Limb (tissue), 2 donors: ENCODE measurements around the gene IP6K3.

ENCODE experiments used
- DNase-seq, 2 donors: peaks; one replicate each; pipeline ENCODE4 v3.0.0-alpha.2; 2016; ENCODE audit errors: extremely low spot score in 2 of 2

IP6K3 gene

DNA sequence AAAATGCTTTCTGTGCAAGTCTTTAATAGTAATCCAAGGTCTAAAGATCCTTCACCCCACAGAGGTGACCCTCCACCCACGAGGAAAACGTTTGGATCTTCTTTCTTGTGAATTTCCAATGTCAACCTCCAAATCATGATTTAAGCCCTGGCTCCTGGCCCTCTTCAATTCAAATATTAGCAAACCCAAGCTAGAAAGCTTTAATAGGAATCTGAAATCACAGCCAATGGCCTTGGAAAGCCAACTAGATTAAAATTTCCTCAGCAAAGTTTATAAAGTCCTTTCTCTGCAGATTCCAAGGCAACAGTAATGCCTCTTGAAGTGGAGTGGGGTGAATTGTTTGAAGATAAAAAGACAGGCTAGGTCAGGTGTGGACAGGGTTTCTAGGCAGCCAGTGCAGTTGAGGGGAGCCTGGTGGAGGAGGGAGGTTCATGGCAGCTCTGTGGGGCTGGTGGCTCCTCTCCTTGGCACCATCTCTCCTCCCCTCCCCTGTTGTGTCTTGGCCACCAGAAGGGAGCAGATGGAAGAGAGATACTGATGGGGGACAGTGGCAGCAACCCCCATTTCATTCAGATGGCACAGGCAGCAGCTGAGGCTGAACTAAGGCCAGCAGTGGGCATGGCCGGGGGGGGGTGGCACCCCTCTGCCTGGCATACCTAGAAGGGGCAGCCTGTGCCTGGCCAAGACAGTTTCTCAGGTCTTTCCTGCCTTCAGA is 23.2 kb downstream of the IP6K3 start:
- DNase-seq: no peak

DNA sequence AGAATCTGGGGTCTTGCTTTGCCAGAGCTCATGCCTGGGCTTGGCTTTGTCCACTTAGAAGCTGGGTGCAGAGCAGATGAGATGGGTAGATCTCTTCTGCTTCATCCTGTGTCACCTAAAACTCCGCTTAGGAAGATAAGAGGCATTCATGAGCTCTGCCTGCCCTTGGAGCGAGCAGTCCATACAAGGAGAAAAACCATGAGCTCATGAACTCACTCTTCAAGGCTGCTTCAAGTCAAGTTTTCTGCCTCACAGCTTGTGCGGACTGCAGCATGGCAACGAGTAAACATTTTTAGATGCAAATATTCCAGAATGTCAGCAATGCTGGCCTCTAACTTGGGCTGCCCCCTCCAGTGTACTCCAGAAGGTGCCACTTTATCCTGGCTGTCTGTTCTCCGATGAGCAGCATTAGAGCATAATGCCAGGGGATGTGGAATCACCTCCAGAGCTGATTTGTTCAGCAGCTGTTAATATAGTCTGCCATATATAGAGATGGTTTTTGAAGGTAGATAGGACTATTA is 24.5 kb downstream of the IP6K3 start:
- DNase-seq: no peak

GRCh38 chr6:33721508-33721907 is 25.2 kb downstream of the IP6K3 start:
- DNase-seq: no peak

DNA sequence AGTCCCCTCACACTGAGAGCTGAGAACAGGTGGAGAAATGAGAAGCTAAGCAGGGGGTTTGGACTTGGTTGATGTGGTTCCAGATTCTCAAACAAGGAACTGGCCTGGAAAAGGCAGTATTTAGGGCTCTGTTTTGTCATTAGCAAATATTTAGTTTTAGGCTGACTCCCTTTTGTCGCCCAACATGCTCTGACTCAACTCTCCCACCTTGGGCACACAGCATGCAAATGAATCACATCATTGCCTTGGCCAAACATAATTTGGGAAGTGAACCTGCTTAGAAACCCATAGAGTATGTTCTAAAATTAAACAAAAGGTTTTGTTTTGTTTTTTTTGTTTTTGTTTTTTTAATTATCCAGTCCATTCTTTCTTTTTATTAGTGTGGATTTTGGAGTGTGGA is 25.7 kb downstream of the IP6K3 start:
- no peak for DNase-seq

DNA sequence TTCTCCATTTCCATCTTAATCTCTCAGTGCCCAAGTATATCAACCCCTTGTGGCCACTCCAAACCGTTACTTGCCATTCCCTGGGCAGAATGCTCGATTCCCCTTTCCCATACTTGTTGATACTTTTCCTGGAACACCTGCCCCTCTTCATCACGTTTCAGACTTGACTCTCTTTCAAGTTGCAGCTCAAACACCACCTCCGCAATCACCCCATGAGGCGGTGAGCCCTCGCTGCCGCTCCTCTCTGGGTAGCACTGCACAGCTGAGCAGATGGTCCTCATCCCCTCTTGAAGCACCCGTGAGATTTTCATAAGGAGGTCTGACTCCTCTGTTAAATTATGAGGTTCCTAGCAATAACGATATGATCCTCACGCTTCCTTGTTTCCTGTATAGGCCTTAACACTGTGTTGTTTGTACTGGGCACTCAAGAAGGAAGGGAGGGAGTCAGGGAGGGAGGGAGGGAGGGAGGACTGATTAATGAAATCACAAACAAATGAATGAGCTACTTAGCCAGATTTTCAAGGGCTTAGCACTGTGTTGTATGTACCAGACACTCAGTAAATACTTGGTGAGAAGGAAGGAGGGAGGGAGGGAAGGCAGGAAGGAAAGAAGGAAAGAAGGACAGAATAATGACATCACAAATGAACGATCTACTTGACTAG is 27.2 kb downstream of the IP6K3 start:
- DNase-seq: no peak

DNA sequence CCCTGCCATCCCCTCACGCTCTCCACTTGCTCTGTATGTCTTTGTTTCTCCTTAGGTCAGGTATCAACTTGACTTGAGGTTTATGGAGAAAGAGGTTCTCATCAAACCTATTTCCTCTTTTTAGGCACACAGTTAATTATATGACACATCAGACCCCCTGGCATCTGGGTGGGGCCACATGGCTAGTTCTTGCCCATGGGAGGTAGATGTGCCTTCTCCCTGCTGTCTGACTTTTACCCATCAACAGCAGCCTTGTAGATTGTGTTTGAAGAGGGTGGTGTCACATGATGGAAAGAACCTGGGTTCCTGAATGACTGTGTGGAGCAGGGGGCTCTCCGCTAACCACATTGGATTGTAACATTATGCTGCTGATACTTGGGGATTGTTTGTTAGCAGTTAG is 28.0 kb downstream of the IP6K3 start:
- no peak for DNase-seq

DNA sequence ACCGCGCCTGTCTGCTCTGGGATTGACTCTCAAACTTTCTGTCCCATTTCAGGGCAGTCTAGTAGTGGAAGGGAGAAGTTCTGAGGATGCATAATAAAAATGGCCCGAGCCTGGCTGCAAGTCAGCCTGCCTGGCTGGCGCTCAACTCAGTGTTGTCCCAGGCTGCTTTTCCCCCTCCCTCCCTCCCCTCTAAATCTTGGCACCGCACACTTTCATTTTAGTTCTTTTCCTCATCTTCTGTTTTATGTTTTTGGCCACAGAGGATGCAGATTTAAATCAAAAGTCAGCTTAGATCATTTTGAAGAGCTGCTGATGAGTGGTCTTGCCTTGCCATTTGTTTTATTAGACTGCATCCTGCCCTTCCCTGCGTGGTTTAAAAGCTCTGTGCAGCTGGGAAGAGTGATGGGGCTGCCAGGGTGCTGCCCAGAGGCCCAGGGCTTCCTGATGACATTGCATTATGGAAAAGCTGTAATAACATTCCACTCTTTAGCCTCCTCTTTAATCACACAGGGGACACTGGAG is 28.7 kb downstream of the IP6K3 start:
- peak; percentile 59 to 62 for DNase-seq

DNA sequence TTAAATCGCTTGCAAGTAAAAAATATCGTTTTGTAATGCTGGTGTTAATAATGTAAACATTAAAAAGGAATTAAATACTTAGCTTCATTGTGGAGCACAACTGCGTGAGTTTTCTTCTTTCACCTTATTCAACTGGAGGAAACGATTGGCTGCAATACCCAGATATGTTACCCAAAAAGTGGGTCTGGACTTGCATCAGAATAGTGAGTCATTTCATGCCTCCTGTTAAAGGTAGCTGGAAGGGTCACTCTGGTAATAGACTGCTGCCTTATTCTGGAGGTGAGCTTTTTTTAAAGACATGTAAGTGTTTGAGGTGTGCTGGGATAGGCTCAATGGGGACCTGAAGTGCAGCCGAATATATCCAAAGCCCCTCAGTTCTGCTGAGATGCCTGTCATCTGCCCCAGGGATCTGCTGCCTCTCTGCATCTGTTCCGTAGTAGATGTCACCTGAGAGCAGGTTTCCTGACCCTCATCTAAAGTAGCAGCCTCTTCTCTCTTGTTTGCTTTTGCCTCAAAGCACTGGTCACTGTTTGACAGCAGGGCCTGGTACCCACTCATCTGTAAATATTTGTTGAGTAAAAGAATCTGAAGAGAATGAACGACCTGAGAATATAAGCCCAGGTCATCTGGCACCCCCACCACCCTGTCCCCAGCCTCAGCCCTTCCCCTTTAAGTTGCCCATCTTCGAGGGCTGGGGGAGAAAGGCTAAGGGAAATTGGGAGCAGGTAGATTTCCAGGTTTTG is 29.6 kb downstream of the IP6K3 start:
- DNase-seq: no peak

GRCh38 chr6:33716379-33716778 is 30.3 kb downstream of the IP6K3 start:
- no peak for DNase-seq

DNA sequence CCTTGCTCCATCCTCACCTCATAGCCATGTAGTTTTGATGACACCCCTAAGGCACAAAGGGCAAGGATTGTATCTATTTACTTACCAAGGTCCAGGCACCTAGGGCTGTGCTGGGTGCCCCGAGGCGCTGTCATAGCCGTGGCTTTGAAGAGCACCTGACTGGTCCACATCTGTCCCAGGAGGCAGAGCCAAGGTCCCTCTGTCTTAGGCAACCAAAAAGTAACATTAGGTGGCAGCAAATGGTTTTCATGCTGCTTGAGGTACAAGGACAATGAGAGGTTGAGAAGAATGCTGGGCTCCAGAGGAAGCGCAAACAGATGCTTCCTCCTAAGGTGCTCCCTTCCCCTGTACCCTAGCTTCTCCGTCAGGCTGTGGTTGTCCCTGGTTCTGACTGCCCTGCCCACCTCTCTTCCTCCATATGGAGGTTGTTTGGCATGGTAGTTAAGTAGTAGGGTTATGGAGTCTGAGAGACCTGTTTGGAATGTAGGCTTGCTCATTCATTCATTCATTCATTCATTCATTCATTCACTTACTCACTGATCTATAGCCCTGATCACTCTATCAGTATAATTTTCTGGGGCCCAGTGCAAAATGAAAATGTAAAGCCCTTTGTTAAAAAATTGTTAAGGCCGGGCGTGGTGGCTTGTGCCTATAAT is 32.2 kb downstream of the IP6K3 start:
- DNase-seq: no peak

GRCh38 chr6:33713786-33714185 is 32.9 kb downstream of the IP6K3 start:
- no peak for DNase-seq

GRCh38 chr6:33712914-33713313 is 33.8 kb downstream of the IP6K3 start:
- DNase-seq: no peak

- DNase-seq: peak; percentile 97 to 98
Measured at GRCh38 chr6:33711140-33712129, 35.3 kb downstream of the IP6K3 start, which contains the start of gene UQCC2. UQCC2 (minus strand) TSS chr6:33711700; CDS start chr6:33711686, 14 bp downstream.

- no peak for DNase-seq
Measured at GRCh38 chr6:33710296-33711121, 36.2 kb downstream of the IP6K3 start.

DNA sequence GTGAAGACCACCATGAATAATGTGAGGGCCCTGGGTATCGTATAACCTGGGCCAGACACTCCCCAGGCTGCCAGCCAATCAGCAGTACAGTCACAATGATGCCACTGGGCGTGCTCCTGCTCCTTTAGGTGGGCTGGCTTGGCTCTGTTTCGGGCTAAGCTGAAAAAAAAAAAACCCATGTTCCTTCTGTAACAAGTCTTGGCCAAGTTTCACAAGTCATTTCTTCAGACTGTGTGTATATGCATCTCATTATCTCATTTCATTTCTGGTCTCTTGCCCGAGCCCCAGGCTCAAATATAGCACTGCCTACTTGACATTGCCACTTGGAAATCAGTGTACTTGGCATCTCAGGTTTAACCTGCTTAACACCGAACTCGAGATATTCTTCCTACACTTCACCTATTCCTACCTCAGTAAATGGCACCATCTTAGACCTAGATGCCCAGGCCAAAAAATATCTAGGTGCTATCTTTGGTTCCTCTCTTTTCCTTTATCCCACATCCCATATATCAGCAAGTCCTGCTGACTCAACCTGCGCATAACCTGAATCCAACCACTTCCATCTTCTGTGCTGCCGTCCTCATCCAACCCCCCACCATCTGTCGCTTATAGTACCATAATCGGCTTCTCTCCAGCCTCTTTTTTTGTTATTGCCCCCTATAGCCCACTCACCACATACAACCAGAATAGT is 37.0 kb downstream of the IP6K3 start:
- no peak for DNase-seq

GRCh38 chr6:33708516-33709204 is 38.0 kb downstream of the IP6K3 start:
- DNase-seq: no peak

GRCh38 chr6:33707771-33708170 is 38.9 kb downstream of the IP6K3 start:
- no peak for DNase-seq
